Measurements from ENCODE around the gene CHCHD5.

CHCHD5 gene

DNA sequence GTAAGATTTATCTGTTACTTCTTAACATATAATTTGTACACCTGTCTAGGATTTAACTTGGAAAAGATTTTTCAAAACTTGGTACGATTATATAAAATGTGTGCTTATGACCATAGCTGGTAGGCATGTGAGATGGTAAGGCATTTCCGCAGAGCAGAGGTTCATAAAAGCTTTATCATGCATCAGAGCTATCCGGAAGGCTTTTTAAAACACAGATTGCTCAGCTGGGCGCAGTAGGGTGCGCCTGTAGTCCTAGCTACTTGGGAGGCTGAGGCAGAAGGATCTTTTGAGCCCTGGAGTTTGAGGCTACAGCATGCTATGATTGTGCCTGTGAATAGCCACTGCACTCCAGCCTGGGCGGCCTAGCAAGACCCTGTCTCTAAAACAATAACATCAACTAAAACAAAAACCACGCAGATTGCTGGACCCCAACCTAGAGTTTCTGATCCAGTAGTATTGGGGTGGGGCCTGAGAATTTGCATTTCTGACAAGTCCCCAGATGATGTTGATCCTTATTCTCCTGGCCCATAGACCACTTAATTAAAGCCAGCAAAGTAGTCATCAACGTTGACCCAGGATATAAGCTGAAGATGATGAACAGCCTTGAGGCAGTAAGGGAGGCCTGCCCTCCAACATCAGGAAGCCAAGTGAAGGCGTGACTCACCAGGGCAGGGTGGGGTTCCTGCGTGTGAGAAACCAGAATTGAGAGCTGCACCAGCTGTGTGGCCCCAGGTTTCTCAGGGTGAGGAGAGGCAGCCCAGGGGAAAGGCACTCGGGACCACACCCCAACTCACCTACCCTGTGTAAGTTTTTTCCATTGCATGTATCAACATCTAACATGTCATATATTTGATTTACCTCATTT, 39.7 kb downstream of the CHCHD5 start:
- CTCF ChIA-PET = interaction anchor here (1.0 to 11.3 kb wide), 7 partner anchors 20 to 103 kb away, joined by 3 to 193 read pairs (median 46); partner anchors contain the start of gene SLC20A1
- H3K27ac Mint-ChIP-seq = peak overlapping the region; percentile 96
- peaks cover 67% of the 10 kb centered on the region for H3K4me1 Mint-ChIP-seq
- H3K27me3 Mint-ChIP-seq = peaks cover 17% of the 10 kb centered on the region
- no peaks in the 10 kb centered on the region for H3K9me3 Mint-ChIP-seq
- H3K4me3 Mint-ChIP-seq = peak overlapping the region; percentile 21
- peaks cover 4% of the 10 kb centered on the region for H3K36me3 Mint-ChIP-seq
- peak; percentile 89 for DNase-seq

DNA sequence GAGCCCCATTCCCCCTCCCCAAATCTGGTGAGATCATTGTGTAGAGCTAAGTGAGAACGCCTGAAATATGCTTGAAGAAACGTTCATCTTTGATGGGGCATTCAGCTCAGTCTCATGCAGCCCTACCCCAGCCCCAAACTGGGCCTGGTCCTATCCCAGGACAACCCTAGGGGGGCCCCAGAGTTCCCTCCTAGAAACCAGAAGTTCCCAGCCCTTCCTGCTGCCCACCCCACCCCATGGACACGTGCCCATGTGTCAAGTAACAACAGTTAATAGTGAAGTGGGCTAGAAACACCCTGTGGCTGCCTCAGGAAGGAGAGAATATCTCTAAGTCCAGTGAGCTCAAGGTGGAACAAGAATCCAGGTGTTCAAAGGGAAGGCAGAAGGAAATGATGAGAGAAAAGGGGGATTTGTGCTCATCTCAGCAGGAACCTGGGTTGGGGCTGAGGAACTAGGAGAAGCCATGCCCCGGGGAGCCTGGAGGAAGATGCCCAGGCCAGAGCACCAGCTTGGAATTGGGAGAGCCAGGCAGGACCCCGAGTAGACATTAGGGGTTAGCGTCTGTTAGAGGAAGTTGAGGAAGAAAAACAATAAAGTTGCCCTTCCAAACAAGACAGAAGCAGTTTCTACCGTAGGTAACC, 41.2 kb downstream of the CHCHD5 start:
- H3K36me3 Mint-ChIP-seq = peaks cover 4% of the 10 kb centered on the region
- peaks cover 81% of the 10 kb centered on the region for H3K4me1 Mint-ChIP-seq
- CTCF ChIA-PET = interaction anchor here (0.9 to 11.3 kb wide), 13 partner anchors 11 to 316 kb away, joined by 3 to 193 read pairs (median 6); partner anchors contain the start of gene SLC20A1
- H3K27me3 Mint-ChIP-seq = peaks cover 10% of the 10 kb centered on the region
- H3K9me3 Mint-ChIP-seq = no peaks in the 10 kb centered on the region
- DNase-seq = no peak
- peak overlapping the region; percentile 96 for H3K27ac Mint-ChIP-seq
- H3K4me3 Mint-ChIP-seq = peak overlapping the region; percentile 4

DNA sequence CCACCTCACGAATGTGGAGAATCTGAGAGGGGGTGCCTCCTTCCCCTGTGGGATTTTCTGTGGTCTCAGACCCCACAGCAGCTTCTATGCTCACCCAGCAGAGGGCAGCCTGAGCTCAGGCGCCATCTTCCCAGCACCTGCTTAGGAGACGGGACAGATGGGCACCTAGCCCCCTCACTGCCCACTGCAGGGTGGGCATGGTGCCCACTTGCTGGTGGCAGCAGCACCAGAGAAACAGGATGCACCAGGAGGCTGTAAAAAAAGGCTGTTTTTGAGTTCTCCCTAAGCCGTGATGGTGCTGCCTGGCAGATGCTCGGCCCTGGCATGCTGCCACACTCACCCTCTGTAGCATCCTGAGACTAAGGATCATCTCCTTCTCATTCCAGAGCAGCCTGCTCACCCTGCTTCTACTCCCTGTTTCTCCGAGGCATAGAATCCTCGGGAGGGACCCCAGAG, 42.2 kb downstream of the CHCHD5 start:
- CTCF ChIA-PET = interaction anchor here (0.9 to 11.3 kb wide), 17 partner anchors 9 to 315 kb away, joined by 3 to 193 read pairs (median 6); partner anchors contain the start of gene SLC20A1
- peaks cover 87% of the 10 kb centered on the region for H3K4me1 Mint-ChIP-seq
- peak overlapping the region; percentile 96 for H3K27ac Mint-ChIP-seq
- H3K4me3 Mint-ChIP-seq = peak overlapping the region; percentile 49
- H3K36me3 Mint-ChIP-seq = peaks cover 4% of the 10 kb centered on the region
- H3K9me3 Mint-ChIP-seq = no peaks in the 10 kb centered on the region
- H3K27me3 Mint-ChIP-seq = peaks cover 5% of the 10 kb centered on the region
- peak; percentile 74 for DNase-seq

DNA sequence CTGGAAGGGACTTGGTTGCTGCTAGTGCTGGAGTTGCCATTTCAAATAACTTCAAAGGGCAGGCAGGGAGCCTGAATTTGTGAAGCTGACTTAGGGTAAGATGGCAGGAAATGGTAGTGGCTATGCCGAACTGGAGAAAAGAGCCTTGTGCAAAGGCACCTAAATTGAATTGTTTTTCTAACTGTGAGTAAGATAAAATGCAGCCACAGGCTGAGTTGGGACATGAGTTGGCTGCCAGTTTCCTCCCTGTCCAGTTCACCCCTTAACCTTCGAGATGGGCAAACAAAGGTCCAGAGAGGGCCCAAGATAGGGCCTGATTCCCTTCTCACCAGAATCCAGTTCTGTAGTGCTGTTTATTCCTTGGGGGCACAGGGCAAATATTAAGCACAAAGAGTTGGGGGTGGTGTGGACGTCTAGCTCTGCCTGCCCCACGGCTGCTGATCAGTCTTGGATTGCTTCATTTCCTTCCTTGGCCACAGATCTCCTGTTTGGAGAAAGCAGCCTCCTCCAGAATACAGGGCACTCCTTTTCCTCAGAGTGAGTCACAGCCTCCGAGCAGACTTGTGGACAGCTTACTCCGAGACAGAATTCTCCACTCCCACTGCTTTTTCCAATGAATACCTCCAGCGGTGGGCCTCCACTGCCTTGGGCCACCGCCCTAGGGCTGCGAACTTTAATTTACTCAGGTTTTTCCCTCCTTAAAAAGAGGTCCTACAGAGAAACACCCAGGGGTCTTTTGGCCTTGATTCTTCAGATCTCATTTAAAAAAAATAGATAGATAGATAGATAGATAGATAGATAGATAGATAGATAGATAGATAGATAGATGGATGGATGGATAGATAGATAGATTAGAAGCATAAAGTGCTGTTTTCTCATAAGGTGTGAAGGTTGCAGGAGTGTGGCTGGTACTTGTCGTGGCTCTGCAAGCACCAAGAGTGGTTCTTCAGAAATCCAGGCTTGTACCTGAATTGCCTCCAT, 42.9 kb downstream of the CHCHD5 start:
- Mint-ChIP-seq H3K4me1 (peaks cover 92% of the 10 kb centered on the region), H3K27ac (peak overlapping the region; percentile 96), H3K27me3 (no peaks in the 10 kb centered on the region), H3K4me3 (peak overlapping the region; percentile 49), H3K9me3 (no peaks in the 10 kb centered on the region), H3K36me3 (peaks cover 4% of the 10 kb centered on the region)
- peak; percentile 55 for DNase-seq
- CTCF ChIA-PET = interaction anchor here (0.9 to 11.3 kb wide), 16 partner anchors 9 to 100 kb away, joined by 3 to 193 read pairs (median 6); partner anchors contain the start of gene SLC20A1

DNA sequence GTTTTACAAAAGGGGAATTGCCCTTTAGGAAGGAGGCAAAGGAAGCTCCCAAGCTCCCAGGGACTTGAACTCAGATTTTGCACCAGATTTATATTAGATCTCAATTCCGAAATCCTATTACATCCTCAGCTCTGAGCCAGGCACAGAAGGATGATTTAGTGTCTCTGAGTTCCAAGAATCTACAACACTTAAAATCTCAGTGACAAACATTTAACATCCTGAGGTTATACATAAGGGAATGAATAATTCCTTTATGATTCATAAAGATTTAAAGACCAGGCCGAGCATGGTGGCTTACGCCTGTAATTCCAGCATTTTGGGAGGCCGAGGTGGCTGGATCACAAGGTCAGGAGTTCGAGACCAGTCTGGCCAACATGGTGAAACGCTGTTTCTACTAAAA, 44.8 kb downstream of the CHCHD5 start:
- H3K9me3 Mint-ChIP-seq = no peaks in the 10 kb centered on the region
- CTCF ChIA-PET = interaction anchor here (0.6 to 11.3 kb wide), 5 partner anchors 15 to 98 kb away, joined by 3 to 193 read pairs (median 49); partner anchors contain the start of gene SLC20A1
- no peaks in the 10 kb centered on the region for H3K27me3 Mint-ChIP-seq
- DNase-seq = no peak
- H3K27ac Mint-ChIP-seq = peak overlapping the region; percentile 64
- peaks cover 4% of the 10 kb centered on the region for H3K36me3 Mint-ChIP-seq
- no peak overlapping the region for H3K4me3 Mint-ChIP-seq
- H3K4me1 Mint-ChIP-seq = peaks cover 97% of the 10 kb centered on the region

DNA sequence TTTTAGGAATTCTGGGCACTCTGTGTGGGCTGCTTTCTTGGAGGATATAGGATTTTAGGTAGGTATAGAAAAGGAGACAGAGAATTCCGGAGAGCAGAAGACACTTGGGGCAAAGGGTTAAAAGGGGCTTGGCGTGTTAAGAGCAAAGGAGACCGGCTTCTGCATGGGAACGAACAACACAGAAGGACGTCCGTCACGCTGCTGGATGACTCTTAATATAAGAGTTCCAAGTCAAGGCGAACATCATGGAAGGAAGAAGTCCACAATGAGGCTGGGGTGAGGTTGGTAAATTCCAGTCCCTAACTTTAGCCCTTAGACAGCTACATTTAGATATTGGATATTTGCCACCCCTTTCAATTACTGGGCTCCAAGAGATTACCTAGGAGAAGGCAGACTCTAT, 45.4 kb downstream of the CHCHD5 start:
- Mint-ChIP-seq H3K27ac (peak overlapping the region; percentile 98), H3K27me3 (no peaks in the 10 kb centered on the region), H3K9me3 (no peaks in the 10 kb centered on the region), H3K4me3 (no peak overlapping the region), H3K4me1 (peaks cover 97% of the 10 kb centered on the region), H3K36me3 (peaks cover 4% of the 10 kb centered on the region)
- no peak for DNase-seq
- CTCF ChIA-PET = interaction anchor here (0.6 to 11.3 kb wide), 5 partner anchors 14 to 98 kb away, joined by 3 to 193 read pairs (median 19); partner anchors contain the start of gene SLC20A1

DNA sequence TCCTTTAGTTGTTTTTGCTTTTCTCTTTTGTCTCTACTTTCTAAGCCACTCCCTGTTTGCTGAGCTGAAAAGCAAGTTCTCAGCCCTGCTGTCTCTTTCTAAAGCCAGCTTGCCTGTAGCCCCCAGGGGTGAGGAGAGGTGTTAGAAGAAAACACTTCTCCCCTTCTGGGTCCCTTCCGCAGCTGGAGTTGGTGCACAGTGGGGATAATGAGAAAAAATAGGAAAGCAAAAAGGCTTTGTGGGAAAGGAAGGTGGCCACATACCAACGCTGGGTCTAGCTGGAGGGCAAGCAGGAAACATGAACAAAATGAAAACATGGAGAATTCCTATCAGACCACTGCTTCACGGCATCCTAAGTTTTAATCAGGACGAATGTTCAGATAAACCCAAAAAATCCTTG, 45.9 kb downstream of the CHCHD5 start:
- Mint-ChIP-seq H3K4me1 (peaks cover 97% of the 10 kb centered on the region), H3K27ac (peak overlapping the region; percentile 98), H3K36me3 (peaks cover 4% of the 10 kb centered on the region), H3K4me3 (peak overlapping the region; percentile 71), H3K9me3 (no peaks in the 10 kb centered on the region), H3K27me3 (no peaks in the 10 kb centered on the region)
- no peak for DNase-seq
- CTCF ChIA-PET = interaction anchor here (0.6 to 11.3 kb wide), 5 partner anchors 14 to 97 kb away, joined by 3 to 193 read pairs (median 19); partner anchors contain the start of gene SLC20A1

DNA sequence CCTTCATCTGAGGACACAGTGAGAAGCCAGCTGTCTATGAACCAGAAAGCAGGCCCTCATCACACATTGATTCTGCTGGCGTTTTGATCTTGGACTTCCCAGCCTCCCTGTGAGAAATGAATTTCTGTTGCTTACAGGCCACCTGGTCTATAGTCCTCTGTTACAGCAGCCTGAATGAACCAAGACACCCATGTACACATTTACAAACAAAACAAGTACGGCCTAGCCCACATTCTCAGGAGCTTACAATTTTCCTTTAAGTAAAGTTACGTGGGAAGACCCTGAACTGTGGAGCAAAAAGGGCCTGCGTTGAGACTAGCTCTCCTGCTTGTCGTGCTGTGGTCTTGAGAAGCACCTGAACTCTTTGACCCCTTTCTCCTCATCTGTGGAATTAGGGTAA, 49.3 kb downstream of the CHCHD5 start:
- Mint-ChIP-seq H3K4me3 (no peak overlapping the region), H3K9me3 (no peaks in the 10 kb centered on the region), H3K27ac (peak overlapping the region; percentile 61), H3K4me1 (peaks cover 85% of the 10 kb centered on the region), H3K27me3 (peaks cover 7% of the 10 kb centered on the region), H3K36me3 (peaks cover 6% of the 10 kb centered on the region)
- CTCF ChIA-PET = interaction anchor here (0.9 to 11.2 kb wide), 4 partner anchors 10 to 57 kb away, joined by 3 to 154 read pairs (median 12); partner anchors contain the start of gene SLC20A1
- no peak for DNase-seq

DNA sequence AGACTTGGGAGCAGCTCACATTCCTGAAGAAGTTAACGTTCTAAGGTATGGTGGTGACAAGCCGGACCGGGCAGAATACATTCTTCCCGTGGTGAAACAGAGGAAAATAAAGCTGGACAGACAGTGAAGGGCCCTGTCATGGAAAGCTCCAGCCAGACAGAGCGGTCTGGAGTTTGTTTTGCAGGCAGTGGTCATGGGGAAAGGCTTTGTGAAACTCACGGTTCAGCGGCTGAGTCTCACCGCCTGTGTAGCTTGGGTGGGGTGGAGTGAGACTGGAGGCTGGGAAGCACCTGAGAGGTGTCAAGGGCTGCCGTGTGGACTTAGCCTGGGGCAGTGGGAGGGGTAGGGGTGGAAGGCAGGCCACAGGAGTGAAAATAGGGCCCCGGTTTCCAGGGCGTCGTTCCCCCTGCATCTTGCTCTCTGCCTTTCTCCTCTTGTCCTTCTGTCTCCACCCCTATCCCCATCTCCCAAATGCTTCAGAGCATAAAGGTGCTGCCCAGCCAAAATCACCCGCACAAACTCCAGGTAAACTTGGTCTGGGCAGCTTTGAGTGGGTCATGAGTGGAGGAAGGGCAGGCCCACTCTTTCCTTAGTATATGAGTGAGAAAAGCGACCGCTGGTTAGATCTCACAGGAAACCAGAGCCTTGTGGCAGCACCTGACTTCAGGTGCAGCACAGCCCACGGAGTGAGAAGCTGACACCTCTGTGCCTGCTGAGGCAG, 49.9 kb downstream of the CHCHD5 start:
- CTCF ChIA-PET = interaction anchor here (0.9 to 11.2 kb wide), 3 partner anchors 10 to 57 kb away, joined by 5 to 154 read pairs (median 19); partner anchors contain the start of gene SLC20A1
- DNase-seq = peak; percentile 35
- Mint-ChIP-seq H3K36me3 (peaks cover 6% of the 10 kb centered on the region), H3K4me3 (peak overlapping the region; percentile 7), H3K27ac (peak overlapping the region; percentile 61), H3K9me3 (no peaks in the 10 kb centered on the region), H3K4me1 (peaks cover 79% of the 10 kb centered on the region), H3K27me3 (peaks cover 7% of the 10 kb centered on the region)

DNA sequence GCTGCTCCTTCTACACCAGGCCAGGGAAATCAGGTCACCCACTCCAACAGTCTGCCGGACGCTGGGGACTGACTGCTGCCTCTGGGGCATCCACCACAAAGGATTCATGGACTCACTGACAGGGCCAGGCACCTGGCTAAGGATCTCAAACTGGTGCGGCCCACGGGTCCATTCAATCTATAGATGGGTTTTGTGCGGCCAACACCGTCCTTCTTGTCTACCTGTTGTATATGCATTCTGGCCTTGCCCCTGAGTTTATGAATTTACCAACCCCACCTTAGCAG, 50.4 kb downstream of the CHCHD5 start:
- H3K27ac Mint-ChIP-seq = no peak overlapping the region
- no peaks in the 10 kb centered on the region for H3K9me3 Mint-ChIP-seq
- DNase-seq = no peak
- H3K4me3 Mint-ChIP-seq = no peak overlapping the region
- peaks cover 6% of the 10 kb centered on the region for H3K36me3 Mint-ChIP-seq
- peaks cover 7% of the 10 kb centered on the region for H3K27me3 Mint-ChIP-seq
- peaks cover 74% of the 10 kb centered on the region for H3K4me1 Mint-ChIP-seq
- CTCF ChIA-PET = interaction anchor here (11.2 kb wide), 1 partner anchor 9 kb away, joined by 154 read pairs; the partner anchor contains the start of gene SLC20A1

DNA sequence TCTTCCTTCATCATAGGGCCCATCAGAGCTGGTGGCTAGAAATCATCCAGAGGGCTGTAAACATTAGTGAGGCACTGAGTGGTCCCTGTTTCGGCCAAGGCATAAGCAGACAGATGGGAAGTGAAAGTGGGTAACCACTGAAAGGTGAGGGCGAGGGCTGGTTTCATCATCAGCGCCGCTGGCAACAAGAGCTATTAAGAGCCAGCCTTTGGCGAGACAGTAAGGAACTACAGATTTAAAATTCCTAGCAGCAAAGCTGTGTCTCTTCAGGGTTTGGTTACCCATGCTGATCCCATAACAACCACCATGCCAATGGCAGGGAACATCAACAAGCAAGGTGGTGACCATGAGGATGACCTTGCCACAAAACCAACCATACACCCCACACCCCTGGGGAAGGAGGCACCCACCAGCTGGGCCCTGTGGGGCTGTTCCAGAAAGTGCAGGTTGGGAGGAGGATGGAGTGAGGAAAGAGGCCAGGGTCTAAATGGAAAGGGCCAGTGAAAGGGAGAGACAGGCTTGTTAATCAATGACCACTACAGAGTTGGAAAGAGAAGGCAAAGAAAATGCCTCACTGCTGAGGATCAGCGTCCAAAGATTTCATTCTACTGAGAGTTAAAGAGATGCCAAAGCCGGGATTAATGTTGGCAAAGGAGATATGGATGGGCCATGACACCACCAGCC, 52.3 kb downstream of the CHCHD5 start:
- Mint-ChIP-seq H3K36me3 (peaks cover 10% of the 10 kb centered on the region), H3K4me1 (peaks cover 68% of the 10 kb centered on the region), H3K27me3 (peaks cover 7% of the 10 kb centered on the region), H3K9me3 (no peaks in the 10 kb centered on the region), H3K27ac (no peak overlapping the region), H3K4me3 (no peak overlapping the region)
- no peak for DNase-seq
- CTCF ChIA-PET = interaction anchor here (1.2 to 1.8 kb wide), 2 partner anchors 10 to 11 kb away, joined by 3 to 7 read pairs; no protein-coding TSS in a partner anchor

DNA sequence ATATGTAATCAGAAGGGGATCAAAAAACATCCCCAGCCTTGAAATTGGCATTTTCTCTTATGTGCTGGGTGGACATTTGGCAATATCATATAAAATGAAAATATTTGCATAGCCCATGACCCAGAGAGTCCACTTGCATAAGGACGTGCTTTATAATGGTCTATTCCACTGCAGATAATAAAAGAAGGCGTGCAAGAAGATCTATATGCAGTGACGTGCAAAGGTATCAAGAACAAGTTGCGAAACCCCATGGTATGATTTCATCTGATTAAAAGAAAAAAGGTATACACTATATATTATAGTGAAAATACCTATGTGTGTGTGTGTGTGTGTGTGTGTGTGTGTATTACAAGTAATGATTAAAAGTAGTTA, 52.9 kb downstream of the CHCHD5 start:
- no peak for DNase-seq
- Mint-ChIP-seq H3K36me3 (peaks cover 13% of the 10 kb centered on the region), H3K4me3 (no peak overlapping the region), H3K9me3 (no peaks in the 10 kb centered on the region), H3K27me3 (peaks cover 7% of the 10 kb centered on the region), H3K4me1 (peaks cover 66% of the 10 kb centered on the region), H3K27ac (no peak overlapping the region)
- CTCF ChIA-PET = interaction anchor here (1.2 kb wide), 1 partner anchor 12 kb away, joined by 3 read pairs; no protein-coding TSS in a partner anchor
